Coronary artery (tissue), 2 donors: ENCODE measurements around the gene PWWP2B.
"Not testable (repeated sequence)": the region's sequence is repeated elsewhere in the genome, so short reads cannot be mapped to it uniquely, and the experiment has no call there.

Source experiments
- DNase-seq: peaks from one replicate; pipeline ENCODE4 v3.0.0-alpha.2; 2017; ENCODE audit warnings: low spot score
- H3K27ac ChIP-seq, 2 donors: fragments of 200-600 bp; sonication (generic); one replicate each; pipeline ENCODE4 v1.5.1; 2016 to 2019
- H3K4me3 ChIP-seq: fragments of 200-600 bp; sonication (generic); 2 replicates; pipeline ENCODE4 v1.5.1; 2016; ENCODE audit warnings: mild to moderate bottlenecking, moderate library complexity
- TF ChIP-seq, protein P1 (sequence below): fragments of 200-600 bp; sonication (generic); IDR thresholded peaks from one replicate; pipeline ENCODE4 v1.5.1; 2019; ENCODE audit warnings: antibody characterized with exemption

The PWWP2B gene

DNA sequence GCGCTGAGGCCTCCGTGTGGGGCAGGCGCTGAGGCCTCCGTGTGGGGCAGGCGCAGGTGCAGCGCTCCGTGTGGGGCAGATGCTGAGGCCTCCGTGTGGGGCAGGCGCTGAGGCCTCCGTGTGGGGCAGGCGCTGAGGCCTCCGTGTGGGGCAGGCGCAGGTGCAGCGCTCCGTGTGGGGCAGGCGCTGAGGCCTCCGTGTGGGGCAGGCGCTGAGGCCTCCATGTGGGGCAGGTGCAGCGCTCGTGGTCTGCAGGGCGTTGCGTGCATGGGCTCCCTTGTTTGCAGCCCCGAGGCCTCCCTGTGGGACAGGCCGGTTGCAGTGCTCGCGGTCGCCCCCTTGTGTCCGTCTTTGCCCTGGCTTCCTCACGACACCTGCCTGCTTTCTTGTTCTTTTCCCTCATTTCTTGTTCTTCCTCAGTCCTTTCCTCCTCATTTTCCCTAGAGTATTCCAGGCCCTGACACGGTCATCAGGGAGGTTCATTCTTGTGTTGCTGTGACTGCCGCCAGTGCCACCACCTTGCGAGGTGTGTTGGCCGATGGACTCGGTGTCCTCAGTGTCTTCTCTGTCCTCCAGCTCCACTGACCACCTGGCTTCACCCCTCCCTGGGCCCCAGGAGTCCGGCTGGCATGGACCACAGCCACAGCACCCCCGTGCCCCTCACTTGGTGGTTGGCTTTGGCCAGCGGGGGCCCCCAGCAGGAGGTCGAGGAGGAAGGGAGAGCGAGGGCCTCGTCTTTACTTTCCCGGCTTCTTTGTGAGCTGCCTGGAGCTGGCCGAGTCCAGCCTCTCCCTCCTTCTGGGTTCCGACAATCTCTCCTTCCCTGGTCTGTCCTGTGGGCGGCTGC lies 44.3 kb upstream of the PWWP2B start:
- TF ChIP-seq, protein P1, sequence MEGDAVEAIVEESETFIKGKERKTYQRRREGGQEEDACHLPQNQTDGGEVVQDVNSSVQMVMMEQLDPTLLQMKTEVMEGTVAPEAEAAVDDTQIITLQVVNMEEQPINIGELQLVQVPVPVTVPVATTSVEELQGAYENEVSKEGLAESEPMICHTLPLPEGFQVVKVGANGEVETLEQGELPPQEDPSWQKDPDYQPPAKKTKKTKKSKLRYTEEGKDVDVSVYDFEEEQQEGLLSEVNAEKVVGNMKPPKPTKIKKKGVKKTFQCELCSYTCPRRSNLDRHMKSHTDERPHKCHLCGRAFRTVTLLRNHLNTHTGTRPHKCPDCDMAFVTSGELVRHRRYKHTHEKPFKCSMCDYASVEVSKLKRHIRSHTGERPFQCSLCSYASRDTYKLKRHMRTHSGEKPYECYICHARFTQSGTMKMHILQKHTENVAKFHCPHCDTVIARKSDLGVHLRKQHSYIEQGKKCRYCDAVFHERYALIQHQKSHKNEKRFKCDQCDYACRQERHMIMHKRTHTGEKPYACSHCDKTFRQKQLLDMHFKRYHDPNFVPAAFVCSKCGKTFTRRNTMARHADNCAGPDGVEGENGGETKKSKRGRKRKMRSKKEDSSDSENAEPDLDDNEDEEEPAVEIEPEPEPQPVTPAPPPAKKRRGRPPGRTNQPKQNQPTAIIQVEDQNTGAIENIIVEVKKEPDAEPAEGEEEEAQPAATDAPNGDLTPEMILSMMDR = peak; percentile 84
- not testable (repeated sequence) for H3K4me3 ChIP-seq, H3K27ac ChIP-seq, DNase-seq

DNA sequence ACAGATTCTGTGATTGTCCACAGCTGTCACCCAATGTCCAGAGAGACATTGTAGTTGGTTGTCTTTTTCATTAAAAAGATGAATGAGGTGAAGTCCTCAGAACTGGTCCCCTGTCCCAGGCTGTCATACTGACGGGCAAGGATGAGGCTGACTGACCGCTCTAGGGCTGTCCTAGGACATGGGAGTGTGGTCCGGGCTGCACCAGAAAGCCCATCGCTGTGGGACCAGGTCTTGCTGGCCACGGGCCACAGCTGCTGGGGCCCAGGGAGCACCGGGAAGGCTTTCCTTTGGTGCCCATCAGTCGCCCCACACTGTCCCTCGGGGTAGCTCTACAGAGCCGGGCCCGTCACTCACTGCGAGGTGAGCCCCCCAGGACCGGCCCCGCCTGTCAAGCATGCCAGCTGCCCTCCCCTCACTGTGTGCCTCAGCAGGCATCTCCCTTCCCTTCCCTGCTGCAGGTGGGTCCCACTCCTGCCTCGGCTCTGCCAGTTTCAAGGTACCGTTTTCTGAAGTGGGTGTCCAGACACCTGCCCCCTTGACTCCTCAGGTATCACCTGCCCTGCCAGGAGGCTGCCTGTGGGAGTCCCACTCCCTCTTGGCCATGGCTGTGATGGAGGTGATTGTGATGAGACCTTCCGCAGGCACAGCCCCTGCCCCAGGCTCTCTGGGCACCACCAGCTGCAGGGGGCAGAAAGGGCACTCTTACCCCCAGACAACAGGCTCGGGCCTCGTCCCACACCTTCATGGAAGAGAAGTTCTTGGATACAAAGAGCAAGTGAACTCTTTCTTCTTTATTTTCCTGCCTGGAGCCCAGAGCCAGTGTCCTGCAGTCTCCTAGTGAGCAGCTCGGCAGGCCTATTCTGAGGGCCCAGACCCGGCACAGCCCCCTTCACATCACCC lies 43.3 kb upstream of the PWWP2B start:
- H3K4me3 ChIP-seq = no peak overlapping the region
- H3K27ac ChIP-seq = no peak overlapping the region
- TF ChIP-seq, protein P1 = no peak
- no peak for DNase-seq

DNA sequence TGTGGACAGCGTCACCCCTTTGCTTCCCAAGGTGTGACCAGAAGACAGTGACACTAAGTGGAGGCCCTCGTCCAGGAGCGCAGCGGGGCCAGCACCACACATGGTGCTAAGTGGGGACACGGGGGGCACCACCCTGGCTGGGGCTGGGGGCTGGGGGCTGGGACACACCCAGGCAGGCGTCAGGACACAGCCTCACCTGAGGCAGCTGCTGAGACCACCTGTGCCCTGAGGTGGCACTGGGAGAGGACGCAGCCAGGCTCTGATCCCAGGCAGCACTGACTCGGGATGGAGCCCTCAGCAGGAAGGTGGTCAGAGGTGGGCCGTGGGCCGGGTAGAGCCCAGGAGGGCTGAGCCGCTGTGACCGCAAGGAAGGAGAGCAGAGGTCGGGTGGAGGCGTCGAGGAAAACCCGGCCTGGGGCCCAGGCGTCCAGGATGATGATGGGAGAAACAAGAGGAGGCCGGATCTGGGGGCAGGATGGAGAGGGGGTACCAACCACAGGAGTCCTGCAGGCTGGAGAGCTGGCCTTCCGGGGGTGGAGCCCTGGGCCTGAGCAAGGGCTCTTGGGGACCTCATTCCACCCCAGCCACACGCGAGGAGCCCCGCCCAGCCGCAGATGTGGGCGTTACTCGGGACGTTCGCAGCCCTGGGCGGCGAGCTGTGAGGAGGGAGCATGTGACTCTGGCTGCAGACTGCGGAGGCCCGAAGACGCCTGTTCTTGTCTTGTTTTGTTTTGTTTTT lies 42.5 kb upstream of the PWWP2B start:
- Histone ChIP-seq H3K4me3 (no peak overlapping the region), H3K27ac (no peak overlapping the region)
- TF ChIP-seq, protein P1 = no peak
- DNase-seq = no peak

DNA sequence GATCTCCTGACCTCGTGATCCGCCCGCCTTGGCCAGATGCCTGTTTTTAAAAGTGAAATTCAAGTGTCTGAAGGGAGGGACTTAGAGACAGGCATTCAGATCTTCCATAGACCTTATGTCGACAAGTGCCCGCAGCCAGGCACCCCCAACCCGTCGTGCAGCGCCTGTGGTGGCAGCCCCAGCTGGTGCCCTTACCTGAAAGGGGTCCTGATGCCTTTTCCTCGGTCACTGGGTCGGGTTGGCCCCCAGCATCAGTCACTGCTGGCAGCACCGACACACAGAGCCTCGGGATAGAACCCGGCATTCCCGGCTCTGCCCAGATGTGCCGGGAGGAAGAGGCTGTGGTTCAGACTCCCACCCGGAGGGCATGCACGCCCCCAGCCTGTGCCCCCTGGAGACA lies 41.7 kb upstream of the PWWP2B start:
- DNase-seq = no peak
- Histone ChIP-seq H3K4me3 (no peak overlapping the region), H3K27ac (no peak overlapping the region)
- TF ChIP-seq, protein P1 = no peak

- Histone ChIP-seq H3K4me3 (no peak overlapping the region), H3K27ac (no peak overlapping the region)
- TF ChIP-seq, protein P1 = no peak
- no peak for DNase-seq
These were observed 41.2 kb upstream of the PWWP2B start for GRCh38 chr10:132355754-132356153.

- no peak for DNase-seq
These were observed 40.3 kb upstream of the PWWP2B start for GRCh38 chr10:132356621-132357195.

More at GRCh38 chr10:132356621-132357195, 40.3 kb upstream of the PWWP2B start:
- Histone ChIP-seq H3K4me3 (no peak overlapping the region), H3K27ac (no peak overlapping the region)
- TF ChIP-seq, protein P1 = no peak
